Measurements from ENCODE around the gene FAM234B. TPM values are rescaled to one million over a fixed set of nuclear protein-coding genes. Genes with fewer than 3 reads are reported as not detected.

FAM234B gene
- total RNA-seq, 1 experiment from 2014 or later, result 20.8 TPM

DNA sequence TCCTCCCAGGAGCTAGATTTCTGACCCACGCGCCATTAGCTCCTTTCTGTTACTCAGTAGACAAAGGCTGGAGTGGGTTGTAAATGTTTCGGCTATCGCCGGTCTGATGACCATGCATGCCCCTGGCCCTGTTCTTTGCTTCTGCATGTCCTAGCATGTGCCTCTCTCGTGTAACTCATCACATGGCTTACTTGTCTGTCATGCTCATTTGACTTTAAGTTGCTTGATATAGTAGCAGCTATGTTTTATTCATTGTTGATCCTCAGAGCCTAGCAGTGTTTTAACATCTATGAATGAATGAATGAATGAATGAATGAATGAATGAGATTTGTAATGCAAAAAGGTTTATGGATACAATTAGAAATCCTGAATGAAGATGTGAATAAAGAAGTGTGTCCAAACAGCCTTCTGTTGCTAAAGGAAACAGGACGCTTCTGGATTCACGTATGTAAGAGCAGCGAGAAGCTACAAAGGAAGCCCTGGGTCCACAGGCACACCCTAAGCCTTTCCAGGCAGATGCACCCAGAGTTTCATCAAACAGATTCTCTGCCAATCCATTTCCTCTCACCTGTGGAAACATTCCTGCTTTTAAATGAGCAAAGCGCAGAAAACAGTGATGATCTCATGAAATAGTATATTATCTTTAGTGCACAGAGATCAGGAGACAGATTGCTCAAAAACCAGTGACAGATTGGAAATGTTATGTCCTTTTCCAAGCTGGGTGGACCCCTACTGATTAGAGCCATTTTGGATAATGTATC, 55.8 kb downstream of the FAM234B start:
- no peaks in the 10 kb centered on the region for H3K79me2 ChIP-seq (ENCODE audit: insufficient read depth, low read length)
- WGBS (ENCODE audit: extremely low coverage, insufficient read length, low lambda C conversion rate), result no CpG with 5 or more reads among the region's 10 CpGs
- no peak overlapping the region for H3K27ac ChIP-seq (ENCODE audit: insufficient read length, low read depth, low read length)
- Mint-ChIP-seq H3K27ac (no peak overlapping the region; a peak in 3 of 7 replicates), H3K9me3 (no peaks in the 10 kb centered on the region), H3K4me3 (peak overlapping the region; percentile 72 to 81), H3K4me1 (peaks cover 36 to 40% of the 10 kb centered on the region in 2 experiments), H3K27me3 (ENCODE audit: low read depth) (peaks cover 6% of the 10 kb centered on the region), H3K36me3 (ENCODE audit: insufficient read depth in 1 of 3, low read depth in 3 of 3) (no peaks in the 10 kb centered on the region; a peak in 1 of 7 replicates)
- H3K9ac ChIP-seq (ENCODE audit: extremely low read depth, insufficient read length, low read length), result no peak overlapping the region
- H3K23me2 ChIP-seq (ENCODE audit: insufficient read length, low read depth, low read length, poor library complexity, severe bottlenecking), result peaks cover 11% of the 10 kb centered on the region
- H2BK12ac ChIP-seq (ENCODE audit: insufficient read length, low read depth, low read length), result peak overlapping the region; percentile 55
- H2AFZ ChIP-seq (ENCODE audit: low read length), result no peak overlapping the region
- peaks cover 9% of the 10 kb centered on the region; the same call in 1 of the 2 replicates for H3K4me1 ChIP-seq (ENCODE audit: insufficient read depth, low read length)
- no peaks in the 10 kb centered on the region for H3K9me3 ChIP-seq (ENCODE audit: control insufficient read depth, low read depth, low read length)
- H4K91ac ChIP-seq (ENCODE audit: insufficient read length, low read depth, low read length), result no peak overlapping the region
- peak overlapping the region; percentile 72 for H3K23ac ChIP-seq (ENCODE audit: insufficient read length, low read depth, low read length)
- peak overlapping the region; percentile 88 for H3K4me2 ChIP-seq (ENCODE audit: insufficient read depth, insufficient read length, low read length)
- no peak overlapping the region for H4K8ac ChIP-seq (replicated peaks; ENCODE audit: insufficient read length, low read depth, low read length)
- no peak overlapping the region; the same call in 1 of the 2 replicates for H3K4ac ChIP-seq (ENCODE audit: low read depth, low read length)
- no peak overlapping the region for H2BK120ac ChIP-seq (ENCODE audit: low read depth, low read length, poor library complexity, severe bottlenecking)
- no peak overlapping the region; the same call in 1 of the 2 replicates for H3K14ac ChIP-seq (ENCODE audit: insufficient read depth, low read length)
- no peak overlapping the region for H2AK5ac ChIP-seq (ENCODE audit: insufficient read length, low read length)
- no peak for DNase-seq
- peak overlapping the region; percentile 64 for H3T11ph ChIP-seq (ENCODE audit: low read length)
- TF ChIP-seq, protein P1, sequence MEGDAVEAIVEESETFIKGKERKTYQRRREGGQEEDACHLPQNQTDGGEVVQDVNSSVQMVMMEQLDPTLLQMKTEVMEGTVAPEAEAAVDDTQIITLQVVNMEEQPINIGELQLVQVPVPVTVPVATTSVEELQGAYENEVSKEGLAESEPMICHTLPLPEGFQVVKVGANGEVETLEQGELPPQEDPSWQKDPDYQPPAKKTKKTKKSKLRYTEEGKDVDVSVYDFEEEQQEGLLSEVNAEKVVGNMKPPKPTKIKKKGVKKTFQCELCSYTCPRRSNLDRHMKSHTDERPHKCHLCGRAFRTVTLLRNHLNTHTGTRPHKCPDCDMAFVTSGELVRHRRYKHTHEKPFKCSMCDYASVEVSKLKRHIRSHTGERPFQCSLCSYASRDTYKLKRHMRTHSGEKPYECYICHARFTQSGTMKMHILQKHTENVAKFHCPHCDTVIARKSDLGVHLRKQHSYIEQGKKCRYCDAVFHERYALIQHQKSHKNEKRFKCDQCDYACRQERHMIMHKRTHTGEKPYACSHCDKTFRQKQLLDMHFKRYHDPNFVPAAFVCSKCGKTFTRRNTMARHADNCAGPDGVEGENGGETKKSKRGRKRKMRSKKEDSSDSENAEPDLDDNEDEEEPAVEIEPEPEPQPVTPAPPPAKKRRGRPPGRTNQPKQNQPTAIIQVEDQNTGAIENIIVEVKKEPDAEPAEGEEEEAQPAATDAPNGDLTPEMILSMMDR (conservative IDR thresholded peaks at IDR 0.05), result no peak
- H3K18ac ChIP-seq (ENCODE audit: insufficient read length, low read depth, low read length), result peak overlapping the region; percentile 66
- H3K56ac ChIP-seq (ENCODE audit: insufficient read length, low read depth, low read length), result no peak overlapping the region
- no peak overlapping the region for H2BK20ac ChIP-seq (ENCODE audit: low read depth, low read length, poor library complexity, severe bottlenecking)
- H4K20me1 ChIP-seq (ENCODE audit: control insufficient read depth, insufficient read depth, insufficient read length), result no peaks in the 10 kb centered on the region
- no peak overlapping the region for H2BK5ac ChIP-seq (ENCODE audit: insufficient read length, low read length)
- no peaks in the 10 kb centered on the region for H3K79me1 ChIP-seq (ENCODE audit: insufficient read depth, low read depth, low read length, poor library complexity, severe bottlenecking)
- no peak overlapping the region for H4K5ac ChIP-seq (ENCODE audit: insufficient read length, low read depth, low read length)
- H3K27me3 ChIP-seq (ENCODE audit: insufficient read depth, low read length), result no peaks in the 10 kb centered on the region
- no peak overlapping the region for H2BK15ac ChIP-seq (ENCODE audit: low read depth, low read length)
